Activated B cell treated with CpG ODN at 0.5 μM for 24 hours (primary cell): ENCODE data around the gene NLGN4X. TPM values are rescaled to one million over a fixed set of nuclear protein-coding genes. Genes with fewer than 3 reads are reported as not detected.

Experiments used
- ATAC-seq: fragments of 200-7000 bp; cut with Tn5 transposase; one replicate; pipeline ENCODE4 v1.10.0; 2021; ENCODE audit warnings: low read depth, mild to moderate bottlenecking, moderate library complexity
- CTCF ChIA-PET: fragments of 350-600 bp; sonication (Branson Sonifier 250); formaldehyde crosslinking; loops from one replicate; lab custom pipeline; 2021; ENCODE audit warnings: antibody characterized with exemption; lab: Charles Lee
- POLR2A ChIA-PET: fragments of 350-600 bp; sonication (Branson Sonifier 250); formaldehyde crosslinking; loops from one replicate; lab custom pipeline; 2021; ENCODE audit warnings: antibody characterized with exemption; lab: Charles Lee
- DNase-seq: peaks from one replicate; pipeline ENCODE4 v3.0.0; 2022
- H3K27ac Mint-ChIP-seq: one replicate; pipeline ENCODE4 v1.8.0; 2020; ENCODE audit warnings: mixed read lengths
- H3K27me3 Mint-ChIP-seq: one replicate; pipeline ENCODE4 v1.8.0; 2021; ENCODE audit warnings: mixed read lengths
- H3K36me3 Mint-ChIP-seq: one replicate; pipeline ENCODE4 v1.8.0; 2021; ENCODE audit warnings: low read depth, mixed read lengths
- H3K4me1 Mint-ChIP-seq: one replicate; pipeline ENCODE4 v1.8.0; 2021; ENCODE audit warnings: mixed read lengths
- H3K4me3 Mint-ChIP-seq: one replicate; pipeline ENCODE4 v1.8.0; 2020; ENCODE audit warnings: mild to moderate bottlenecking, mixed read lengths
- H3K9me3 Mint-ChIP-seq: one replicate; pipeline ENCODE4 v1.8.0; 2020; ENCODE audit warnings: mixed read lengths
- intact Hi-C: fragments of 100-400 bp; cut with micrococcal nuclease; formaldehyde crosslinking; loops from one replicate; pipeline ENCODE4 v1.15.1; 2024
- total RNA-seq: library from RNA; stranded (reverse); gene quantifications from 2 replicates; pipeline ENCODE4 v1.2.3, GENCODE V29; 2022
- TF ChIP-seq, protein P1 (sequence below): fragments of 200-600 bp; IDR thresholded peaks from one replicate; pipeline ENCODE4 v1.8.0; 2022; ENCODE audit warnings: antibody characterized with exemption, mild to moderate bottlenecking

The NLGN4X gene
- total RNA-seq, 1 donor from 2014 or later, result 0.35 TPM

DNA sequence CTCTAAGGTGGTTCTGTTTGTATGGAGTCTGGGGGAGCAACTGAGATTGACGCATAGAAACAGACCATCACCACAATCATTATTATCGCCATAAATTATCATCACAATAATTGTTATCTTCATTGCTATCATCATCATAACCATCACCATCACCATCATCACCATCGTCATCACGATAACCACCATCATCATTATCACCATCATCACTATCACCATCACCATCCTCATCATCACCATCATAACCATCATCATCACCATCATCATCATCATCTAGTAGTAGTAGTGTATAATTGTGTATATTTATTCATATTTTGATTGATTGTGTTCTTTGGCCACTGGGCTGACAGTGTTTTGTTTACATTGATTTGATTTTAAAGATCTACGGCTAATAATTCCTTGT lies 95.7 kb downstream of the NLGN4X start:
- Mint-ChIP-seq H3K27me3 (no peaks in the 10 kb centered on the region), H3K4me1 (no peaks in the 10 kb centered on the region), H3K4me3 (no peak overlapping the region), H3K36me3 (no peaks in the 10 kb centered on the region), H3K9me3 (peaks cover 2% of the 10 kb centered on the region), H3K27ac (no peak overlapping the region)
- intact Hi-C loops, result no loop called here
- no peak for DNase-seq
- ATAC-seq, result no peak
- TF ChIP-seq, protein P1, sequence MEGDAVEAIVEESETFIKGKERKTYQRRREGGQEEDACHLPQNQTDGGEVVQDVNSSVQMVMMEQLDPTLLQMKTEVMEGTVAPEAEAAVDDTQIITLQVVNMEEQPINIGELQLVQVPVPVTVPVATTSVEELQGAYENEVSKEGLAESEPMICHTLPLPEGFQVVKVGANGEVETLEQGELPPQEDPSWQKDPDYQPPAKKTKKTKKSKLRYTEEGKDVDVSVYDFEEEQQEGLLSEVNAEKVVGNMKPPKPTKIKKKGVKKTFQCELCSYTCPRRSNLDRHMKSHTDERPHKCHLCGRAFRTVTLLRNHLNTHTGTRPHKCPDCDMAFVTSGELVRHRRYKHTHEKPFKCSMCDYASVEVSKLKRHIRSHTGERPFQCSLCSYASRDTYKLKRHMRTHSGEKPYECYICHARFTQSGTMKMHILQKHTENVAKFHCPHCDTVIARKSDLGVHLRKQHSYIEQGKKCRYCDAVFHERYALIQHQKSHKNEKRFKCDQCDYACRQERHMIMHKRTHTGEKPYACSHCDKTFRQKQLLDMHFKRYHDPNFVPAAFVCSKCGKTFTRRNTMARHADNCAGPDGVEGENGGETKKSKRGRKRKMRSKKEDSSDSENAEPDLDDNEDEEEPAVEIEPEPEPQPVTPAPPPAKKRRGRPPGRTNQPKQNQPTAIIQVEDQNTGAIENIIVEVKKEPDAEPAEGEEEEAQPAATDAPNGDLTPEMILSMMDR, result no peak
- ChIA-PET CTCF (no interaction called here), POLR2A (no interaction called here)

DNA sequence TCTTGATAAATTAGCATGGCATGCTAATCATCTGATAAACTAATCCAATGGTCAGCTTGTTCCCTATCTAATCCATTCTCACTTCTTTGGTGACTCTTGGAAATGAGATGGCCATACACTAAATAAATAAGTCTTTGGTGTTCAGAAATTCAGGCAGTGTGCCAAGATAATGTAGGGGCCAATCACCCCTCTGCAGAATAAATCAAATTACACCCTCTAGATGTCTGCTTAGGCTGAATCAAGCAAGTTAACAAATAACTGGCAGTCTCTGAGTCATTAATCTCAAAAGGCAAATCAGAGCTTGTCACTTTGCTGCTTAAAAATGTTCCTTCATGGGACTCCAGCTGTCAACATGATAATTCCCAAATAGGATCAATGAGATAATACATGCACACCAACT lies 97.4 kb downstream of the NLGN4X start:
- CTCF ChIA-PET, result no interaction called here
- ATAC-seq (no peak), DNase-seq (no peak)
- no peaks in the 10 kb centered on the region for H3K4me1 Mint-ChIP-seq
- TF ChIP-seq, protein P1, result no peak
- intact Hi-C loops, result no loop called here
- no peaks in the 10 kb centered on the region for H3K9me3 Mint-ChIP-seq
- no peaks in the 10 kb centered on the region for H3K27me3 Mint-ChIP-seq
- H3K36me3 Mint-ChIP-seq, result no peaks in the 10 kb centered on the region
- POLR2A ChIA-PET, result no interaction called here
- no peak overlapping the region for H3K4me3 Mint-ChIP-seq
- H3K27ac Mint-ChIP-seq, result no peak overlapping the region

DNA sequence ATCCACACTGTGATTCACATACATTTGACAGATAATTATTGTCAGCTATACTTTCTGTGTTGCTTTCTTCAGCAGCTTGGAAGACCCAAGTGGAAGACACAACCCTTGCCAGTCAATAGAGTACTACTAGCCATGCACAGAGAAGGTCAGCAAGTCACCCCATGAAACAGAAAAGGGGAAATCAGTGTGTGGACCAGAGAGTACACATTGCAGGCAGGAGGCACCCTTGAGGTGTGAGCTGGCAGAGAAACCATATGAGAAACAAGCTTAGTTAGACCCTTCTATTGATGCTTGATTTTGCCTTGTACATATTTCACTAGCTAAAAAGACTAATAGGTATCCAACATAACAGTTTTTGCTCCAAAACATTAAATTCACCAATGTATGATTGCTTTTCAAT lies 99.5 kb downstream of the NLGN4X start:
- TF ChIP-seq, protein P1, result no peak
- Mint-ChIP-seq H3K36me3 (no peaks in the 10 kb centered on the region), H3K4me3 (no peak overlapping the region), H3K4me1 (no peaks in the 10 kb centered on the region), H3K27ac (no peak overlapping the region), H3K9me3 (no peaks in the 10 kb centered on the region), H3K27me3 (no peaks in the 10 kb centered on the region)
- ChIA-PET POLR2A (no interaction called here), CTCF (no interaction called here)
- DNase-seq, result no peak
- intact Hi-C loops, result no loop called here
- no peak for ATAC-seq

DNA sequence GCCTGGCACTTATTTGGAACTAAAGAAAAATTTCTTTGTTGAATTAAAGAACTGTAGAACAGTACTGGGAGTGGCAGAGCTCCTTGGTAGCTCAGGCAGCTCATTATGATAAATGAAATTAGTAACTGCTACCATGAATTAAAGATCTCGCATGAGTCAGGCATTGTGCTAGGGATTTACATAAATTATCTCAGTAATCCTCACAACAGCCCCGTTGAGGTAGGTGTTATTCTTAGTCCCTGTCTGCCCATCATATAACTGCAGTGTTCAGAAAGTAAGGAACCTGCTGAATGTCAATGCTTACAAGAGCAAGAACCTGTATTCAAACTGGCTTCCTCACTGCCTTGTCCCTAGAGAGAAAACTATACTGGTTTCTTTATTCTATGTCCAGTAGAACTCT lies 108.3 kb downstream of the NLGN4X start:
- no peak for ATAC-seq
- Mint-ChIP-seq H3K27me3 (no peaks in the 10 kb centered on the region), H3K4me1 (no peaks in the 10 kb centered on the region), H3K36me3 (no peaks in the 10 kb centered on the region), H3K27ac (no peak overlapping the region), H3K9me3 (no peaks in the 10 kb centered on the region), H3K4me3 (no peak overlapping the region)
- TF ChIP-seq, protein P1, result no peak
- intact Hi-C loops, result no loop called here
- CTCF ChIA-PET, result no interaction called here
- DNase-seq, result no peak
- POLR2A ChIA-PET, result no interaction called here

DNA sequence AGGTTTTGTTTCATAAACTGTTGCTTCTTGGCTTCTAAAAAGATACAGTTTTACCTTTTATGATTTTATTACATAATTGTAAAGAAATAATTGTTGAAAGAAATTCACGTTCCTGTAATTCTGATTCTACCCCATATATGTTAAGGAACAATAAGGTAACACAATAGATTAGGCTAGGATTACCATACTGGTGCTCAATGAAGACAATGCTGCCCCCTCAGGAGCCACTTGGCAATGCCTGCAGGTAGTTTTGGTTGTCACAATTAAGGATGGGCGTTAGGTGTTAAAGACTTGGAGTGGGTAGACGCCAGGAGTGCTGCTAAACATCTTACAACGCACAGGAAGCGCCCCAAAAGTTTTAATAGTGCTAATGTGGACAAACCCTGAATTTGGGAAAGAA lies 133.2 kb downstream of the NLGN4X start:
- no peak for DNase-seq
- H3K9me3 Mint-ChIP-seq, result peaks cover 2% of the 10 kb centered on the region
- POLR2A ChIA-PET, result no interaction called here
- no peaks in the 10 kb centered on the region for H3K27me3 Mint-ChIP-seq
- ATAC-seq, result no peak
- TF ChIP-seq, protein P1, result no peak
- intact Hi-C loops, result no loop called here
- CTCF ChIA-PET, result no interaction called here
- H3K36me3 Mint-ChIP-seq, result no peaks in the 10 kb centered on the region
- H3K4me3 Mint-ChIP-seq, result no peak overlapping the region
- no peak overlapping the region for H3K27ac Mint-ChIP-seq
- no peaks in the 10 kb centered on the region for H3K4me1 Mint-ChIP-seq
